Left cardiac atrium (tissue), 4 donors: Measurements from ENCODE around the gene IQCM. TPM values are rescaled to one million over a fixed set of nuclear protein-coding genes. Genes with fewer than 3 reads are reported as not detected.
A peak's percentile ranks its signal among the peaks of the same experiment; 100 is the strongest.

ENCODE experiments used
- ATAC-seq, 2 donors: fragments of 200-7000 bp; cut with Tn5 transposase; one replicate each; pipeline ENCODE4 v1.9.1; 2020; ENCODE audit warnings: mild to moderate bottlenecking in 2 of 2, moderate library complexity in 2 of 2
- DNase-seq: peaks from one replicate; pipeline ENCODE4 v3.0.0-alpha.2; 2020
- intact Hi-C, 2 donors: fragments of 100-400 bp; cut with DNase I; formaldehyde crosslinking; loops; one replicate each; pipeline versions ENCODE4 v1.14.1 to v1.15.1; 2022 to 2023
- total RNA-seq, 2 donors: library from RNA; stranded (reverse); fragmentation: NEBNext Ultra II Directional; extraction: Animal tissue kit (Norgen Biotek cat#: 25700); gene quantifications; one replicate each; pipeline ENCODE4 v1.2.1, GENCODE V29; 2021
- donor health status: DM: no; HTN: yes; CAD: no.
- donor health status: DM: no; HTN: yes; CAD: no; lungs with severe emphysema.
- donor health status: DM: yes; HTN: yes; CAD: no.
- donor health status: Dilated cardiomyopathy.

IQCM gene
- total RNA-seq, 2 donors from 2014 or later: not detected

- intact Hi-C loops: no loop called here
- no peak for DNase-seq
- ATAC-seq: peak in 1 of 2 donors; percentile 78
These were observed 97.1 kb downstream of the IQCM start for GRCh38 chr4:149718500-149718899.

DNA sequence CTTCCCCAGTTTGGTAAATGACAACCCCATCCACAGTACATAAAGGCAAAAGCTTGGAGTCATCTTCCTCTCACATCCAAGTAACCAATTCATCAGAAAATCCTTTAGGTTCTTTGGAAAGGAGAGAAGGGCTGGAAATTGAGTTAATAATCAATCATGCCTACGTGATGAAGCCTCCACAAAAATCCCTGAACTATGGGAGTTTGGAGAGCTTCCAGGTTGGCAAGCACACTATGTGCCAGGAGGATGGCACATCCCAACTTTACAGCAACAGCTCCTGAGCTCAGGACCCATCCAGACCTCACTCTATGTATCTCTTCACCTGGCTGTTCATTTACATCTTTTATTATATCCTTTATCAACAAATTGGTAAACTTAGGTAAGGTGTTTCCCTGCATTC, 98.9 kb downstream of the IQCM start:
- ATAC-seq (no peak), DNase-seq (no peak)
- intact Hi-C loops: no loop called here

DNA sequence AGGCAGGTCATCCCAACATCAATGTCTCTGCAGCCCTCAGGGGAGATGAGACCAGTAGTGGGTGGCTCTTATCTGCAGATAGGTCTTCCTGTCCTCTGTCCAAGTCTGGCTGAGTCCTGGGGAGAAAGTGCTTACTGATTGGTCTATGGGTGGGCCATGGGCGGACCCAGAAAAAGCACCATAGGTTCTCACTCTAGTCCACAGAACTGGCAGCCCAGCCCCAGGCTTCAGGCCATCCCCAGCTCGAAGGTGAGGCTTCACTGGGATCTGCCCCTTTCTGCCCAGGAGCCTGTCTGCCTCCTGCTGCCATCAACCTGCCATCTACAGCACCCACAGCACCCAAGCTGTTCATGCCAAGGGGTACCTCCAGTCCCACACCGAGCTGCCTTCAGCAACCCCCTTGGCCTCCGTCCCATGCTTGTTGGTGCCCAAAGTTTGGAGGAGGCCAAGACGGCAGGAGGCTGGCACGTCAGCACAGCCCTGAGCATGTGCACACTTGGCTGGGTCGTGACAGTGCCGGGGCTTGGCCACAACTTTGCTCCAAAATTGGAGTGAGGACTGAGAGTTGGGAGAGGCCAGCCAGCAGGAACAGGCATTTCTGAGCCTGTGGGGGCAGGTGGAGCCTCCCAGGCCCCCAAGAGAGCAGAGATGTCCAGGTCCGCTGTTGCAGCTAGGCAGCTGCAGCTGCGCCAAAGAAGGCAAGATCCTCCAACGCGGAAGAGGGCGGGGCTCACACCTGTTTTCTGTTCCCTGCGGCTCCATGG, 99.6 kb downstream of the IQCM start:
- ATAC-seq (no peak), DNase-seq (no peak)
- intact Hi-C loops: no loop called here

DNA sequence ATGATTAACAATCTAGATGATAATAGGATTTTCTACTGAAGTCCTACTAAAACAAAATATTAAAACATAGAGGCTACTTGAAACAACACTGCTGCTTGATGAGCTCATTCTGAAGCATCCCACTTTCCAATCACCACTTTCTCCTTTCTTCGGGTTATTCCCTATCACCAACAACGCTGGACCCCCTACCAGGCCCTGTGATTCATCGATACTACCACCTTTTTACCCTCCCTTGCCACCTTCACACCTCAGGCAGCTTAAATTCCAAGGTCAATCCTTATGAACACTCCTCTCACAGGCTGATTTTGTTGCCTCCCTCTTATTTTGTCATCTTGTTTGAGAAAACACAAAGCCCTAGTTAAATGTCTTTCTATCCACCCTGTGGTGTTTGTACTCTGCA, 102.6 kb downstream of the IQCM start:
- ATAC-seq (no peak), DNase-seq (no peak)
- intact Hi-C loops: no loop called here

DNA sequence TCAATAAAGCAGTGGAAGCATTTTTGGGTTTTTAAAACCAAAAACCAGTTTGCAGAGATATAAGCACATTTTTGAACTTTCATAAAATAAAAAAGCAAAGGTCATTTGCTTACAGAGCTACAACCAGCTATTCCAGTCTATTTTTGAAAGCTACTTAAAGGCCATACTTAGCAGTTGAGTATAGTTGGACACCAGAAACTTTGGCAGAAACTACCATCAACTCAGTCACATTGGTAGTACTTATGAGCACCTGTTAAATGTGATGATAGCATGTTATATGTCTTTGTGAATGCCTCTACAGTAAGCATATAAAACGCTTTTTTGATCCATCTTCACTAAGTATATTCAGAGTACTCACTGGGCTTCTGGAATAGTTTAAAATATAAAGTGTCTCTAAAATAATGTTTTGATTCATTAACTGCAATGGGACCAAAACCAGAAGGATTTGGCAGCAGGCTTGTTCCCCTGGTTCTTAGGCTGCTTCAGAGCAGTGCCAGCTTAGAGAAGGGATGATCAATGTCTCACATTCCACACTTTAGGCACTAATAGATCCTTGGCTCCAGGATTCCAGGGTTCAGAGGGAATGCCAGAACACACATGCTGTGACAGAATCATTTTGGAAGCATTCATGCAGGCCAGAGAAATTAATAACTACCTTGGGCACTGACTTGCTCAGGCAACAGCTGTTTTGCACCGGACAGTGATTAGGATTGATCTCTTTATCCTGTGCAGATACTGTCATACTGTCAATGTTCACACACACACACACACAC, 103.9 kb downstream of the IQCM start:
- intact Hi-C loops: no loop called here
- DNase-seq: no peak
- no peak for ATAC-seq

DNA sequence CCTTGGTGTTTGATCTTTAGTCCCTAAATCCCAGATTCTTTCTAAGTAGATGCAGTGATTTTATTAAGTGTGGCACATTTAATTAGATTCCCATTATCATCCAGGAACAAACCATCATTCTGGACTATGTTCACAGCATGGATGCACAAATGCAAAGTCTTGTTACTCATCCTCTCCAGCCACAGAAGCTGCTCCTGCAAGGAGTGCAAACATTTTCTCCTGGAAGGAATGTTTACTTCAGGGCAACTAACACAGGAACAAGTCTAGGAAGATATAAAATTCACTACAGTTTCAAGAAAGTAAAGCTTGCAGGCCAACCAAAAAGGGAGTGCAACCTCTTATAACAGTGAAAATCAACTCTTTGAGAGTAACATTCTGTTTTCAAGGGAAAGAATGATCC, 106.0 kb downstream of the IQCM start:
- intact Hi-C loops: no loop called here
- DNase-seq: no peak
- ATAC-seq: no peak

- ATAC-seq (peak in 1 of 2 donors; percentile 64), DNase-seq (no peak)
- intact Hi-C loops: no loop called here
These were observed 107.0 kb downstream of the IQCM start for GRCh38 chr4:149708513-149709130.

- ATAC-seq (no peak), DNase-seq (no peak)
- intact Hi-C loops: no loop called here
These were observed 107.8 kb downstream of the IQCM start for GRCh38 chr4:149707862-149708261.

GRCh38 chr4:149706942-149707341, 108.7 kb downstream of the IQCM start:
- DNase-seq (no peak), ATAC-seq (no peak)
- intact Hi-C loops: no loop called here

DNA sequence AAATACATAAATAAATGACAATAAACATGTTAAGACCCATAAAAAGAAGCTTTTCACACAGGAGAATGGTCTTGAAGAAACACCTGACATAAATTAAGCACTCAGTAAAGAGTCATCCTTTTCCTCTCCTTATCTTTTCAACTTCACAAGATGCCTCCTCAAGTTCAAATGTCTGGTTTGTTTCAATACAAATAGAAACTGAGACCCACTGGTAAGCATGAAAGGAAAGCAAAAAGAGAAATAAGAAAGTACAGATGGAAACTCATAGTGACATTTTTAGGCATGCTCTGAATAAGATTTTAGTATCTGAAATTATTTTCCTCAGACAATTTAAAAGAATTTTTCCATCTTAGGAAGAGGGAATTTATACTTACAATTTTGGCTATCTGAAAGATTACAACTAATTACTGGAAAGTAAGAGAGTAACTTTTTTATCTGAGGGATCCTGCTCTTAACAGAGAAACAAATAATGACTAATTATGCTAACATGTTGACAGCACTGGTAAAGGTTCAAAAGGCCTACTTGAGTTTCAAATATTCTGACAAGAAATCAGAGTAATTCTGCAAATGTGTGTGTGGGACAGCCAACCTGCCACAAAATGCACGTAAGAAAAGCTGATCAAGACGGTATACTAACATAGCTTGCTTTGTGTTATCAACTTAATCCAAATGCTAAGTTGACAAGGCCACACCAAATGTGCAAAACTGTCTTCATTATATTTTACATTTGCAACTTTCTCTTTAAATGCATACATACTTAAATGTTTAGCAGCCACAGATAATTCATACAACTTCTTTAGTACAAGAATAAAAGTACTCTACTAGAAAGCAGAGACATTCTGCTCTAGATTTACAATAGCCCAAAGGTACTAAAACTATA, 113.0 kb downstream of the IQCM start:
- intact Hi-C loops: no loop called here
- ATAC-seq (no peak), DNase-seq (no peak)

- intact Hi-C loops: no loop called here
- DNase-seq (no peak), ATAC-seq (no peak)
These were observed 114.0 kb downstream of the IQCM start for GRCh38 chr4:149701435-149702156.

DNA sequence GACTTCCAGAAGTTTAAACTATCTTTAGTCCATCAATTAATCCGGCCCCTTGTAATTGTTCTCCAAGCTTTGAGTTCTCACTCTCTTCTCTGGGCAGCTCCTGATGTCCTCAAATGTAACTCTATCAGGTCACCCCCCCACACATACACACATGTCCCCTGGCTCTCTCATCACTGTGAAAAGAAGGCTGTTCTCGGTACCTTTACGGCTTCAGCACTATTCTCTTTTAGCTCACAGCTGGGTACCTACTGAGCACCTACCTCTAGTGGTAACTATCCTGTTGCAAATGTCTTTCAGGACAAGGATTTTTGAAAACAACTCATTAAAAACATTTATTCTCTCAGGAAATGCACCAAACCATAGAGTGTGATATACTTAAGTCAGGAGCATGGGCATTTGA, 115.4 kb downstream of the IQCM start:
- ATAC-seq (no peak), DNase-seq (no peak)
- intact Hi-C loops: no loop called here

GRCh38 chr4:149699642-149700041, 116.0 kb downstream of the IQCM start:
- intact Hi-C loops: no loop called here
- no peak for ATAC-seq

DNA sequence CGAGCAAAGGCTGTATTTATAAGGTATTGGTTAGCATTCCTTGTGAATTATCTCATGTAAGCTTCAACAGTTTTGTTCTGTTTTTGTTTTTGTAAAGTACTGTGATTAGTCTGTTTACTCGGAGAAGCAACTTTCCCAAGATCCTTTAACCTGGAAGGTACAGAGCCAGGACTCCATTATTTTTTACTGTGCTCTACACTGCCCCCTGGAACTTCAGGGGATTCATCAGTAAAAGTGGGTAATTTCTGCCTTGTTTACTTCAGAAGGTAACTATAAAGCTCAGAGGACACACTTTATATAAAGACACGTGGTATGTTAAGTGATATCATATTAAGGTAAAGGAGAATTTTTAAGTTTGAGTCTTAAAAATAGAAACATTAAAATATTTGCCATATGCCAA, 124.9 kb downstream of the IQCM start:
- no peak for ATAC-seq
- DNase-seq: no peak
- intact Hi-C loops: no loop called here

More at GRCh38 chr4:149699642-149700041, 116.0 kb downstream of the IQCM start:
- no peak for DNase-seq

DNA sequence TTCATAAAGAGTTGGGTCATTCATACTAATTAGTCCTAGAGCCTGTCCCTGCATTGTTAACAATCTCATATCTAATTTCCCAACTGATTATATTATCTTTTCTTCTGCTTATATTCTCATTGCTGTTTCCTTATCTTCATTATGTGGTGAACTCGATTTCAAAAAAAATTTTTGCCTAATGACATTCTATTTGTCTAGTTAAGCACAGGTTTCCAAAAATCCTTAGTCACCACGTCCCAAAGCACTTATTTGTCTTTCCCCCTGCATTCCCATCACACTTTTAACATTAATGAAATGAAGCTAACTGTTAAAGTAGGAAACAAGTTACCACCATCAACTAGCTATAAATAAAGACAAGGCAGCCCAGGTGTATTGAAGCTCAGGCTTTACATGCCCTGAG, 131.1 kb downstream of the IQCM start:
- ATAC-seq (no peak), DNase-seq (no peak)
- intact Hi-C loops: no loop called here

GRCh38 chr4:149676076-149676475, 139.6 kb downstream of the IQCM start:
- DNase-seq (no peak), ATAC-seq (no peak)
- intact Hi-C loops: no loop called here

GRCh38 chr4:149645790-149646189, 169.9 kb downstream of the IQCM start:
- intact Hi-C loops: no loop called here
- ATAC-seq (no peak), DNase-seq (no peak)

- no peak for ATAC-seq
- intact Hi-C loops: no loop called here
- no peak for DNase-seq
These were observed 177.6 kb downstream of the IQCM start for GRCh38 chr4:149638073-149638472.

GRCh38 chr4:149634368-149634767, 181.3 kb downstream of the IQCM start:
- intact Hi-C loops: no loop called here
- DNase-seq (no peak), ATAC-seq (no peak)
